Measurements from ENCODE around the gene SYT17.

Gene SYT17

DNA sequence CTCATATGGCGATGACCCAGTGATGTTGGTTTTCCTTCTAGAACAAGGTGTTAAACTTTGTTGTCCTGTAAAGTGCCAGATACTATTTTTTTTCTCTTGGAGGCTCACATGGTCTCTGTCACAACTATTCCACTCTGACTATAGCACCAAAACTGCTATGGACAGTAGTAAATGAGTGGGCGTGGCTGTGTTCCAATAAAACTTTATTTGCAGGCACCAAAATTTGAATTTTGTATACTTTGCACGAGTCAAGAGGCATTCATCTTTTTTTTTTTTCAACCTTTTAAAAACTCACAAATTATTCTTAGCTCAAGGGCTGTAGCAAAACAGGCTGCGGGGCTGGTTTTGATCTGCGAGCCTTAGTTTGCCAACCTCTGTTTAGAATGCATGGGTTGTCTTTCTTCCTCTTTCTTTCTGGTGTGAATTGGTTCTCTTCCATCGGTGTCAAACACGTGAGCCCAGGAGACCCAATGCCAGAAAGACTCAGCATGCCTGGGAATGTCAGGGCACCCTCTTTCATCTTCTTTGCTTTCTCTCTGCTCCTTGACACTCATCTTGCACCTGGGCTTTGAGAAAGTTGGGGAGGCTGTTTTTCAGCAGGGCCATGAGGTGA, 2.1 kb downstream of the SYT17 start:
- ATAC-seq (replicated peaks; ENCODE audit: extremely low read depth, poor library complexity, severe bottlenecking) (no peak), DNase-seq (ENCODE audit: low spot score in 2 of 2) (no peak)
- H3K9me3 Mint-ChIP-seq = no peaks in the 10 kb centered on the region
- H3K27ac Mint-ChIP-seq (ENCODE audit: low read depth) = no peak overlapping the region
- peaks cover 40% of the 10 kb centered on the region for H3K27me3 Mint-ChIP-seq
- H3K4me1 Mint-ChIP-seq = no peaks in the 10 kb centered on the region
- no peak overlapping the region for H3K4me3 Mint-ChIP-seq
- no peaks in the 10 kb centered on the region for H3K36me3 Mint-ChIP-seq (ENCODE audit: insufficient read depth)

DNA sequence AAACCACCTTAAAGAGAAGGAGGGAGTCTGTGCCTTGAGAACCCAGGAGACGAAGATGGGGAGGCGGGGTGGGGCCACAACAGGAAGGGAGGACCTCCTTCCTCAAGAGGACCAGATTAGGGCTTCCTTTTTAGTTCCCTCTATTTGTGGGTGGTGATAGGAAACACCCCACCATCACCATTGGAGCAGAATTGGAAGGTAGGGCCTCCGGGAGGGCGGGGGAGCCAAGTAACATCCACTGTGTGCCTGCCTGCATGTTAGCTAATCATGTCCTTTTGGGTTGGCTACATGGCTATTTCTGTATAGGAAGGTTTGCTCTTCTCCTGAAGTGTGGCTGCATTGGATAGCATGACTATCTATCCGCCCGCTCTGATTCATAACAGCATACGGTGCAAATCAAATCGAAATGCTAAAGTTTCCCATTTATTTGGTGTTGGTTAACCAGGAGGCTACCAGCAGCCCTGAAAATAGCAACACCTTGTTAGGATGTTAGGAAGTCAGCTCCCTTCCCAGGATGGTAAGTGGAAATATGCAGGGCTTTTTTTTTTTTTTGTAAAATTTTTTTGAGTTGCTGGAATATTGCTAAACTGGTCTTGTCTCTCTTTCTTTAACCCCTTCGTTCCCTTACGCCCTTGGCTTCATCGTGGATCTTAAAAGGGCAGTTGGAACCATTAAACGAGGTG, 4.2 kb downstream of the SYT17 start:
- Mint-ChIP-seq H3K4me1 (no peaks in the 10 kb centered on the region), H3K36me3 (ENCODE audit: insufficient read depth) (peaks cover 1% of the 10 kb centered on the region), H3K27me3 (peaks cover 53% of the 10 kb centered on the region), H3K4me3 (no peak overlapping the region), H3K9me3 (no peaks in the 10 kb centered on the region), H3K27ac (ENCODE audit: low read depth) (no peak overlapping the region)
- no peak for DNase-seq (ENCODE audit: low spot score in 2 of 2)
- ATAC-seq (replicated peaks; ENCODE audit: extremely low read depth, poor library complexity, severe bottlenecking) = no peak

DNA sequence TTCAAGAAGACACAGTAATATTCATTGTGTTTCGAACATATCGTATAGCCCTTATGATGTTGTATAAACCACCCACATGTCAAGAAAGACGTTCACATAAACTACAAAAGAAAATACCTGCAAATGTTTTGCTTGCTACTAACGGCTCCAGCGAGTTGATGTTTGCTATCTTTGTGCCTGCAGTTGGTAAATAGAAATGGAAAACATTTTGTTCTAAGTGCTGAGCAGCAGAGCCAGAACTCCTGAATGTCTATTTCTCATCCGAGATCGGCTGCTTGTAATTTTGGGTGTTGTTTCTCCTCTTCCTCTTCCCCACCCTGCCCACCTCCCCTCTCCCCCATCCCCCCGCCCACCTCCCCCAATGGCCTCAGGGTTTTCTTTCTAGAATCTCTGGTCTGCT, 5.0 kb downstream of the SYT17 start:
- H3K27me3 Mint-ChIP-seq = peaks cover 53% of the 10 kb centered on the region
- H3K4me3 Mint-ChIP-seq = no peak overlapping the region

DNA sequence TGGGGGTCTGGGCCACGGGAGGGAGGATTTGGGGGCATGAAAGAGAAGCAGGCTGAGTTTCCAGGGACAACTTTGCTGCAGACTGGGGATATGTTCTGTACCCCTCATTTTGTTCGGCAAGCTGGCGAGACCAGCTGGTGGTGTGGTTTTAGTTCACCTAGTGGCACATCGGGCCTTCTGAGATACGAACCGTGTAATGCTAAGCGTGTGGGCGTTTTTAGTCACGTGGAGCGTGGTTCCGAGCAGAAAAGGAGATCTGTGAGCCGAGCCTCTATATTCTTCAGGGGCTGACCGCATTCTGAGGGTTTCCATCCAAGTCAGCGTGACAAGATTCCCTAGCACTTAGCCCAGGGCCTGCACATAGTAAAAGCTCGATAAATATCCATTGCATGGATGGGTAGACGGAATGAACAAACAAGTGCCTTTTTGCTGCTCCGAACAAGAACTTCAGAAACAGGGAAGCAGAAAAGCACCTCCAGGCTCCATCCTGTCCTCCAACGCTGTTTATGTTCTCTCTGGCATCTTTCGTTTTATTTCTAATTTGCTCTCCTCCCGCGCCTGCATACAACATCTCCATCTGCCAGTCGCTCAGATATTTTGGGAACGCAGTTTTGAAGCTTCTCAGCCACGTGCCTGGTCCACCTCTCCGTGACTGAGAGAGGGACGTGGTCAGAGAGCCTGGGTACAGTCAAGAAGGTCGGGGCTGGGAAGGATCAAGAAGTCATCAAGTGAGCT, 5.8 kb downstream of the SYT17 start:
- H3K4me1 Mint-ChIP-seq = no peaks in the 10 kb centered on the region

More for the DNA sequence above, 5.0 kb downstream of the SYT17 start:
- DNase-seq (ENCODE audit: low spot score in 2 of 2) (no peak), ATAC-seq (replicated peaks; ENCODE audit: extremely low read depth, poor library complexity, severe bottlenecking) (no peak)
- H3K27ac Mint-ChIP-seq (ENCODE audit: low read depth) = no peak overlapping the region
- no peaks in the 10 kb centered on the region for H3K4me1 Mint-ChIP-seq
- H3K36me3 Mint-ChIP-seq (ENCODE audit: insufficient read depth) = peaks cover 1% of the 10 kb centered on the region
- H3K9me3 Mint-ChIP-seq = no peaks in the 10 kb centered on the region

DNA sequence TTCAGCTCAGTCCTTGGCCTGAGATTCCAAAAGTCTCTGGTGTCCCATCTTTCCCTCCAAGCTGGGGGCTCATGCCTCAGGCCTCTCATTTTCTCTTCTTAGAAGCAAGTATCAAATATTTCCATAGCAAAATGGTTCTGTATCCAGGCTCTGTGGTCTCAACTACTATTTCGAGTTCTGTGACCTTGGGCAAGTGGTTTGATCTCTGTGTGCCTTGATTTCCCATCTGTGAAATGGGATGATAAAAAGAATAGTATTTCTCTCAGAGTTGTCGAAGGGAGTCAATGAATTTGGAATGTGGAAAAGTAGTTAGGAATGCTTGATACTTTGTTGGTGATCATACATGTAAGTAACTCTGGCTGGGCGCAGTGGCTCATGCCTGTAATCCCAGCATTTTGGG, 6.4 kb downstream of the SYT17 start:
- no peaks in the 10 kb centered on the region for H3K9me3 Mint-ChIP-seq
- H3K27ac Mint-ChIP-seq (ENCODE audit: low read depth) = no peak overlapping the region
- peaks cover 1% of the 10 kb centered on the region for H3K36me3 Mint-ChIP-seq (ENCODE audit: insufficient read depth)
- no peaks in the 10 kb centered on the region for H3K4me1 Mint-ChIP-seq
- H3K27me3 Mint-ChIP-seq = peaks cover 51% of the 10 kb centered on the region
- ATAC-seq (replicated peaks; ENCODE audit: extremely low read depth, poor library complexity, severe bottlenecking) = no peak
- no peak overlapping the region for H3K4me3 Mint-ChIP-seq
- no peak for DNase-seq (ENCODE audit: low spot score in 2 of 2)

More for the DNA sequence above, 5.8 kb downstream of the SYT17 start:
- H3K4me3 Mint-ChIP-seq = no peak overlapping the region
- H3K36me3 Mint-ChIP-seq (ENCODE audit: insufficient read depth) = peaks cover 1% of the 10 kb centered on the region
- peaks cover 53% of the 10 kb centered on the region for H3K27me3 Mint-ChIP-seq
- H3K27ac Mint-ChIP-seq (ENCODE audit: low read depth) = no peak overlapping the region
- H3K9me3 Mint-ChIP-seq = no peaks in the 10 kb centered on the region
- DNase-seq (ENCODE audit: low spot score in 2 of 2) (no peak), ATAC-seq (replicated peaks; ENCODE audit: extremely low read depth, poor library complexity, severe bottlenecking) (no peak)

DNA sequence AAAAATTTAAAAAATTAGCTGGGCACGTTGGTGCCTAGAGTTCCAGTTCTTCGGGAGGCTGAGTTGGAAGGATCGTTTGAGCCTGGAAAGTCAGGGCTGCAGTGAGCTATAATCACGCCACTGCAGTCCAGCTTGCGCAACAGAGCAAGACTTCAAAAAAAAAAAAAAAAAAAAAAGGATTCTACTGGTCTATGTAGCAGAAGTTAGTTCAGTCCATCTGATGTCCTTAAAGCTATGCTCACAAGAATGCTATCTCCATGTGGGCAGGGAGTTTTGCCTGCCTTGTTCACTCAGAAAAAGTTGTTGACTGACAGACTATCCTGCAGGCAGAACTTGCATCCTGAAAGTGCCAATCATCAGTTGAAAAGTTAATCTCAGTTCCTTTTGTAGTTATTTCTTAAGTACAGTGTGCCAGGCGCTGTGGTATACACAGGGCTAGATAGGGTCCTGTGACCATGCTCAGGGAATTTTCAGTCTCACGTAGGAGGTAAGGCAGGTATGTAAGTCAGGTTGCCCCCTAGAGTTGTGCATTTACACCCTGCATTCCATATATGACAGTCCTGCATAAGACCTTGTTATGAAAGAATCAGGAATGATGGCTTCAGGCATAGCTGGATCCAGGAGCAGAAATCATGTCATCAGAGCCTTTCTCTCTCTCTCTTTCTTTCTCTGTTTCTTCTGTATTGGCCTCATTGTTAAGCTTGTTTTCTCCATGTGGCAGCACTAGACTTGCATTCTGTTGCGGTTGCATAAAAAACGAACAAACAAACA, 7.6 kb downstream of the SYT17 start:
- Mint-ChIP-seq H3K27ac (ENCODE audit: low read depth) (no peak overlapping the region), H3K27me3 (peaks cover 51% of the 10 kb centered on the region)

DNA sequence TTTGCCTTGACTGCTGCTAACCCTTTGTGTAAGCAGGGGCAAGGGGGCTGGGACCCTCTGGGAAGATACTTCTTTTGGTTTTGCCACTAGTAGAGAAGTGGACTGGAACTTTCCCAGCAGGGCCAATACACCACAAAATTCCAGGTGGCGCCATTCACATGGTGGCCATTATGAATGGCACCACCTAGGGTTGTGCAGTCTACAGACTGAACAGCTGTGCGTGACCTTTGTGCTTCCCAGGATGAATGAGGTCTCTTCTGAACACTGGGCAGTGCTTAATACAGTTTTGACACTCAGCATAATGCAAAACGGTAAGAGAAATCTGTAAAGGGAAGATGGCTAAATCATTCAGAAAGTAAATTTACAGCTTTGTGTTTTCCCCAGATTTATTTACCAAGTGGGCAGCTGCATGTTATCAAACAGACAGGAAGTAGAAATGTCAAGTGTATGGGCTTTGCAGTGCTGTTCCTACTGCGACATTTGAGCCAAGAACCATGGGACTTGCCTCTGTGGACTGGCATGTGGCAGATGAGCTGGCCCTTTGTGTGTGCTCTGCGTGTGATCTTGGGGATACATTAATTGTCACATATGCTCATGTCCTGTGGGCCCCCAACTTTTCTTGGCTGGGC, 9.2 kb downstream of the SYT17 start:
- H3K27me3 Mint-ChIP-seq = peaks cover 55% of the 10 kb centered on the region
- no peak overlapping the region for H3K27ac Mint-ChIP-seq (ENCODE audit: low read depth)
- no peaks in the 10 kb centered on the region for H3K4me1 Mint-ChIP-seq
- DNase-seq (ENCODE audit: low spot score in 2 of 2) = no peak
- no peaks in the 10 kb centered on the region for H3K9me3 Mint-ChIP-seq
- H3K36me3 Mint-ChIP-seq (ENCODE audit: insufficient read depth) = peaks cover 3% of the 10 kb centered on the region
- no peak overlapping the region for H3K4me3 Mint-ChIP-seq
- ATAC-seq (replicated peaks; ENCODE audit: extremely low read depth, poor library complexity, severe bottlenecking) = no peak

More for the DNA sequence above, 7.6 kb downstream of the SYT17 start:
- no peak overlapping the region for H3K4me3 Mint-ChIP-seq
- H3K9me3 Mint-ChIP-seq = no peaks in the 10 kb centered on the region
- H3K36me3 Mint-ChIP-seq (ENCODE audit: insufficient read depth) = peaks cover 3% of the 10 kb centered on the region
- DNase-seq (ENCODE audit: low spot score in 2 of 2) = no peak
- H3K4me1 Mint-ChIP-seq = no peaks in the 10 kb centered on the region
- no peak for ATAC-seq (replicated peaks; ENCODE audit: extremely low read depth, poor library complexity, severe bottlenecking)

DNA sequence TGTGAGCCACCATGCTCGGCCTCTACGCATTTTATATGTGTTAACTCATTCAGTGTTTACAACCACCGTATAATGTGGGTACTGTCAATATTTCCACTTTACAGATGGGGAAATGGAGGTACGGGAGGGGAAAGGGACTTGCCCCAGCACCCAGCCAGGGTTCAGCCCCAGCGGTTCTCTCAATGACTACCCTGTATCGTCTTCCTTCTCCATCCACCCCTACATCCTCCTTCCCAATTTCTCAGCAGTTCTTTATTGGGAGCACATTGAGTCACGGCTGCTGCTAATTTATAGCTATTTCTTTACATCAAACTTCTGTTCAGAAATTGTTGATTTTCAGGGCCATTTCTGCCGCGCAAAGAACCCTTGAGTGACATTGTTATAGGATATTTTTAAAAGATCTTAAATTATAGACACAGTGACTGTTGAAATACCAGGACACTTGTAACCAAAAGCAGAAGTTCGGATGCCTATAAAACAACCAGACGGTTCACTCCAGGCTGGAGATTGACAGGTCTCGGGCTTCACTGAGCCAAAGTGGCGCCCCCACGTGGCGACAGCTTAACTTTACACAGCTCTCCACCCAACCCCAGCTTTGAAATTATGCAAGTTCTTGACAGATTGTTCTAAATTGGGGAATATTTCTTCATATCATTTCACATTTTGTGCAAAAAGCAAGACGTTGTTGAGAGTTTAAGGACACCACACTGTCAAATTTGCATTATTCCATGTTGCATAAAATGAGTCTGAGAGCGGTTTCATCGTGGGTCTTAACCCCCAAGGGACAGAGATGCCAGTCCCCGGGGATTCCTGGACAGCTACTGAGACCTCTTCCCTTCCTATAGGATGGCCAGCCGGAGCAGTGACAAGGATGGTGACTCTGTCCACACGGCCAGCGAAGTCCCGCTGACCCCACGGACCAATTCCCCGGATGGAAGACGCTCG, 11.8 kb downstream of the SYT17 start:
- Mint-ChIP-seq H3K27me3 (peaks cover 34% of the 10 kb centered on the region), H3K9me3 (no peaks in the 10 kb centered on the region), H3K36me3 (ENCODE audit: insufficient read depth) (peaks cover 3% of the 10 kb centered on the region), H3K27ac (ENCODE audit: low read depth) (no peak overlapping the region), H3K4me3 (no peak overlapping the region), H3K4me1 (no peaks in the 10 kb centered on the region)
- no peak for ATAC-seq (replicated peaks; ENCODE audit: extremely low read depth, poor library complexity, severe bottlenecking)
- no peak for DNase-seq (ENCODE audit: low spot score in 2 of 2)

DNA sequence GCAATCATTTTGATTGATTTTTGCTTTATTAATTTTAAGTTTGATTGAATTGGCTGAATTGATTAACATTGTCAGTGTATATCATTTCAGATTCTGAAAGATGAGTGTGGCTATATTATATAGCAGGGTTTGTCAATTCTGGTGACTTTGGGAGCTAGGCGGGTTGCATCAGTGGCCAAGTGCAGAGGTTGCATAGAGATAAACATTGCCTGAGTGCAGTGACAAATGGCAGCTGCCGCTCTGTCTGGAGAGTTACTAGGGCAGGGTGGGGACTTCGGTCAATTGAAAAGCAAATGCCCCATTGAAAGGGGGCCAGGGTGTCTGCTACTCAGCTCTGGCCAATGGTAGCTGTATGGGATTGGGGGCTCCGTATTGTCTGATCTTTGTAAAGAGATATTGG, 12.7 kb downstream of the SYT17 start:
- H3K4me1 Mint-ChIP-seq = no peaks in the 10 kb centered on the region
- peaks cover 32% of the 10 kb centered on the region for H3K27me3 Mint-ChIP-seq
- no peak for DNase-seq (ENCODE audit: low spot score in 2 of 2)
- ATAC-seq (replicated peaks; ENCODE audit: extremely low read depth, poor library complexity, severe bottlenecking) = no peak
- no peaks in the 10 kb centered on the region for H3K9me3 Mint-ChIP-seq
- no peak overlapping the region for H3K27ac Mint-ChIP-seq (ENCODE audit: low read depth)
- H3K36me3 Mint-ChIP-seq (ENCODE audit: insufficient read depth) = peaks cover 3% of the 10 kb centered on the region
- no peak overlapping the region for H3K4me3 Mint-ChIP-seq

DNA sequence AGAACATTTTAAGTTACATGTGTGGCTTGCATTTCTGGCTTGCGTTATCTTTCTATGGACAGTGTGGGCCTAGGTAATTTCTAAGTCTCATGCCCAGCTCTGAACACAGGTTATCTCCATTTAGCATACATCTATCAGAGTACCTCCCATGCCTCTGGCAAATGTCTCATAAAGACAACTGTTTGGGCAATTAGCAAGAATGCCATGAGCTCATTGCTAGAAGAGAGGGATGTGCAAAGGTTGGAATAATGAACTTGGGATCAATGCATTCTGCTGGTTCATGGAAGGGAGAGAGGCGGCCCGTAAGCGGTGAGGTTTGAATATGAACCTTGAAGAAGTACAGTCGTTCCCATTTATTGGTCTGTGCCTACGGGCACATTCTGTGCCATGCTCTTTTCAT, 14.4 kb downstream of the SYT17 start:
- H3K27ac Mint-ChIP-seq (ENCODE audit: low read depth) = no peak overlapping the region
- peaks cover 2% of the 10 kb centered on the region for H3K36me3 Mint-ChIP-seq (ENCODE audit: insufficient read depth)
- no peak overlapping the region for H3K4me3 Mint-ChIP-seq
- H3K27me3 Mint-ChIP-seq = peaks cover 21% of the 10 kb centered on the region
- ATAC-seq (replicated peaks; ENCODE audit: extremely low read depth, poor library complexity, severe bottlenecking) (no peak), DNase-seq (ENCODE audit: low spot score in 2 of 2) (no peak)
- H3K9me3 Mint-ChIP-seq = no peaks in the 10 kb centered on the region
- no peaks in the 10 kb centered on the region for H3K4me1 Mint-ChIP-seq

DNA sequence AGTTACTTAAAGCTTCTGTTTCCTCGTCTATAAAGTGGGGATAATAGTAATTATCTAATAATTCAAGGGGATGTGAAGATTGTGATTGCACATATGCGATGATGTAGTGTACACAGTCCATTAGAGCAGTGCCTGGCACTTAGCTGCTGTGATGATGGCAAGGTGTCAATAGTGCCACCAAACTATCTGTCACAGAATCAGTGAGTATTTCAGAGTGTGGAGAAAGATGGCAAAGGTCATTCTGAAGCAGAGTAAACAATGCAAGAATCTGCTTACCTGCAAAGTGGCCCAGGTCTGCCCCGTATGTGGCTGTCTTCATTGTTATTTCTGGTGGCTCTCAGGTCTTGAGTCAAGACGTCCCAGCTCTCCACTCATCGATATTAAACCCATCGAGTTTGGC, 15.1 kb downstream of the SYT17 start:
- DNase-seq (ENCODE audit: low spot score in 2 of 2) (no peak), ATAC-seq (replicated peaks; ENCODE audit: extremely low read depth, poor library complexity, severe bottlenecking) (no peak)
- H3K36me3 Mint-ChIP-seq (ENCODE audit: insufficient read depth) = peaks cover 2% of the 10 kb centered on the region
- no peaks in the 10 kb centered on the region for H3K9me3 Mint-ChIP-seq
- H3K27me3 Mint-ChIP-seq = peaks cover 21% of the 10 kb centered on the region
- no peak overlapping the region for H3K27ac Mint-ChIP-seq (ENCODE audit: low read depth)
- no peaks in the 10 kb centered on the region for H3K4me1 Mint-ChIP-seq
- no peak overlapping the region for H3K4me3 Mint-ChIP-seq

Measured in central memory CD8-positive, alpha-beta T cell (primary cell).